CD4-positive, alpha-beta T cell treated with Interleukin-17A for 4 hours (primary cell): ENCODE measurements around the gene CD226.
"Not testable (repeated sequence)": the region's sequence is repeated elsewhere in the genome, so short reads cannot be mapped to it uniquely, and the experiment has no call there.

Source experiments
- DNase-seq: peaks from one replicate; pipeline ENCODE4 v3.0.0-alpha.2; 2020; ENCODE audit warnings: mixed read lengths

CD226 gene

DNA sequence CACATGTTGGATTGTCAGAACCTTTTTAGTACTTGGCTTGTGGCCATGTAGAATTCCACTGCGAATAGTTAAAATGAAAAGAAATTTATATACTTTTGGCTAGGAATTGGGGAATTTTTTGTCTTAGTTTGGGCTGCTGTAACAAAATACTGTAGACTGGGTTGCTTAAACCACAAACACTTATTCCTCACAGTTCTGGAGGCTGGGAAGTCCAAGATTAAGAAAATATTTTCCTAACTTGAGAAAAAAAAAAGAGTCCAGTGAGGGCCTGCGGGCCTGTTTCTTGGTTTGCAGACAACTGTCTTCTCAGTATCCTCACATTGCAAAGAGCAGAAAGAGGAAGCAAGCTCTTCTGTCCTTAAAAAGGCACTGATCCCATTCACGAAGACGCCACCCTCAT is 81.9 kb downstream of the CD226 start:
- DNase-seq: no peak

GRCh38 chr18:69864802-69865201 is 82.9 kb downstream of the CD226 start:
- not testable (repeated sequence) for DNase-seq

GRCh38 chr18:69858897-69859296 is 88.8 kb downstream of the CD226 start:
- DNase-seq: no peak

DNA sequence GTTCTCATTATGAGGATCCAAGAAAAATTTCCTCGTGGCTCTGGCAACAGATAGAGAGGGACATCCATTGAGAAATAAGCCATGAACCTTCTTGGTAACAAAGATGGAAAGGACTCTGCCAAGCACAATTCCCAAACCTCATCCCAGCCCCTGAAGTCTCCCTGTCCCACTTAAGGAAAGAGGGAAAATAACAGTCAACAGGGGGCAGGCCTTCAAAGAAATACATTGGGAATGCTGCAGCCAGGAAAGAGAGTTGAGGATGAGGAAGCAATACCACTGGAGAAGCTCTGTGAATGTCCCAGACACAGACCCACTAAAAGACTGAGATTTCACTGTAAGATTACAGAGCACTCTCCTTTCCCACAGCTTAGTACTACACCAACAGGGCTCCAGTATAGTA is 93.2 kb downstream of the CD226 start:
- DNase-seq: no peak

- DNase-seq: no peak
These were observed 94.6 kb downstream of the CD226 start for GRCh38 chr18:69853051-69853450.

- no peak for DNase-seq
These were observed 101.8 kb downstream of the CD226 start for GRCh38 chr18:69845593-69846506.

DNA sequence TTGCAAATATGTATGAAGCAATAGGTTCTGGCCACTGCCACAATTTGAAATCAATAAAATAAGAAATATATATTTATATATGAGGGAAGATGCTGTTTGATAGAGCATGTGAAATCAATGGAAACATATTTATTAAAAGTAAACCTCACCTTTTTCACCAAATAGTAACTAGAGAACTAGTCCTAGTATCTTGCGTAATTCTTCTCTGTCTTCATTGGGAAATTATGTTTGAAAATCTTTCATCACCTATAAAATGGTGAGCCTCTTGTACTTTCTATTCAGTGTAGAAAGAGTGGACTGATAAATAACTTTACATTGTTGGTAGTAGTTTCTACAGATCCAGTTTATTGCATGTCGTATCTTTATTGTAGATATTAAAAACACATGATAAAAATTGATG is 103.0 kb downstream of the CD226 start:
- DNase-seq: no peak

DNA sequence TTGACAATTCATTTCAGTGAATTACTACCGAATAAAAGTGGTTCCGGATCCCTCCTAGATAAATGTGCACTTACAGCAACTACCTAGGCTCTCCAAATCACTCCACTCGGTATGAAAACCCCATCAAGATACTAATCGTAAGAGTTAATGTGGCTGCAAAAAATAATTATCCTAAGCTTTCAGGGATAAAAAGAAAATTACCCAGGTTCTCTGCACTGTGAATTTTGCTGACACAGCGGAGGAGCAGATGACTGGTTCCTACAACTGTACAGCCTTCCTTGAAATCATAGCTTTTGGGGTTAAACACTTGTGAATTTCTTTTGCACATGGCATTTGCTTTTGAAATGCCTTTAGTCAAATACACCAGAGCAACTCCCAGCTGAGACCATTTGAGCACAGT is 104.7 kb downstream of the CD226 start:
- DNase-seq: no peak

DNA sequence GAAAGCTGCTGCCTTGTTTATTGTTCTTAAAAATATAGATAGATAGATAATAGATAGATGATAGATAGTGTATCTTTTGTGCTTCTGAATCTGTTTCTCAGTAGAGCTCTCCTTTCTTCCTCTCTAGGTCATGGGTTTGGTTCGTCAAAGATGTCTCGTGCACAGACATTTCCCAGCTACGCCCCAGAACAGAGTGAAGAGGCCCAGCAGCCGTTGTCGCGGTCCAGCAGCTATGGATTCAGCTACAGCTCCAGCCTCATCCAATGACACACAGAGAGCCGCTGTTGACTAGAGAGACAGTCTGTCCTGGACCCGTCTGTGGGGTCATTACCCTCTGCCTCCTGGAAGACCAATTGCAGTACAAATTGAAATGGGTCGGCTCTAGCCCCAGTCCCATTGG is 106.6 kb downstream of the CD226 start:
- no peak for DNase-seq

GRCh38 chr18:69840445-69840844 is 107.2 kb downstream of the CD226 start:
- no peak for DNase-seq

DNA sequence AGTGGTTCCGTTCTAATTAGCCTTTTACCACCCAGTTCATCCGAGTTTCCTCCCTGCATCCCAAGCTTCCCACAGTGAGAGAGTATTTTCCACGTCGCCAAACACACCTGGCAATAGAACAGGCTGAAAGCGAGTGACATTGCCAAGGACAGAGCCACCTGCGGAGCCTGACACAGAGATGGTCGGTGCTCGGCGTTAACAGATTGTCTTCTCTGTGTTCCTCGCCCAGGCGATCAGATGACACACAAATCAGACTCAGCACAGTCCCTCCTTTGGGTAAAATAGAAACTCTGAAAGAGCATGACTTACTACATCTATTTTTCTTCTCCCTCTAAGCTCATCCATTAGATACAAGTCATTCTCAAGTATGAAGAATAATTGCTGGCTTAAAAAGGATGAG is 107.7 kb downstream of the CD226 start:
- DNase-seq: no peak

DNA sequence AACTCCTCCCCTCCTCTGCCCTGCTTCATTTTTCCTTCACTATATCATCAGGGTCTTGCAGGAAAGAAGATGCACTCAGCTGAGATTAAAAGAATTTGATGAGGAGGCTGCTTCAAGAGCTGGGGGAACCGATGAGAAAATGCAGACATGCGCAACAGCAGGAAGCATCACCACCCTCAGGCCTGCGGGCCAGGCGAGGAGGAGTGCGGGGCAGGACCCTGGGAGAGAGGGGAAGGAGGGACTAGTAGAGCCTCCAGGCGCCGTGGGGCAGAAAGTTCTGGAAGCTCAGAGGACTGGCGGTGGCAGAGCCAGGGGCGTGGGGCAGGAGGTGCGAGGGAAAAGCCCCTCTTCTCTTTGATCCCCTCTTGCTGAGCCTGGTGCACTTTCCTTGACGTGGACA is 108.2 kb downstream of the CD226 start:
- no peak for DNase-seq

DNA sequence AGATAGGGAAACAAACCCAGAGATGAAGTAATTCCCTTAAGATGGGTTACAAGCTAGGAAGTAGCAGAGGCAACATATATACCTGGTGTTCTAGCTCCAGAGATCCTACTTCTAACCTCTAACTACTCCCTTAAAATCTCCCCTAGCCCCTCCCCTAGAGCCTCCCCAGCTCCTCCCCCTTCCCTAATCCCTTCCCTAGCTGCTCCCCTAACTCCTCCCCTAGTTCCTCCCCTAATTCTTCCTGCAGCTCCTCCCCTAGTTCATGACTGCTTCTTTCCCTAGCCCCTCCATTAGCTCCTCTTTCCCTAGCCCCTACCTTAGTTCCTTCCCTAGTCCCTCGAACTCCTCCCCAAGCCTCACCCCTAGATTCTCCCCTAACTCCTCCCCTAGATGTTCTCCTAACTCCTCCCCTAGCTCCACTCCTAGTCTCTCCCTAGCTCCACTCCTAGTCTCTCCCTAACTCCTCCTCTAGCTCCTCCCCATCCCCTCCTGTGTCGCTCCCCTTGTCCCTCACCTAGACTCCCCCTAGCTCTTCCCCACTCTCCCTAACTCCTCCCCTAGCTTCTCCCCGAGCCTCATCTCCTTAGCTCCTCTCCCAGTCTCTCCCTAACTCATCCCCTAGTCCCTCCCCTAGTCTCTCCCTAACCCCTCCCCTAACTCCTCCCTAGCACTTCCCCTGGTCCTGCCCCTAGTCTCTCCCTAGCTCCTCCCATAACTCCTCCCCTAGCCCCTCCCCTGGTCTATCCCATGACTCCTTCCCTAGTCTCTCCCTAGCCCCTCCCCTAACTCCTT is 108.9 kb downstream of the CD226 start:
- DNase-seq: no peak

DNA sequence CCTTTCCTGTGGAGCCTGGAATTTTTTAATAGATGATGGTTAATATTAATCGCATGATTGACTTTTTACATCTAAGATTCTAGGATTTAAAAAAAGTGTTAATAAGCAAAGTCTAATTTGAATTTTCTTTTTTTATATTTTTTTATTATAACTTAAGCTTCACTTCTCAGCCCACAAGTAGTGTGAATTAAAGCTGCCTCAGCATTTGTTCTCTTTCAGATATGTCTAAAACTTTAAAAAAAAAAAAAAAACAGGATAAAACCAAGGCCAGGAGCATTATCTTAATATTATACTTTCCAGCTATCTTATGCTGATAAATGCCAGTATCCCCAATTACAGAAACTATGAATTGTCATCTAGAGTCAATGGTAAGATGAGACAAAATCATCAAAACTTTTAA is 109.7 kb downstream of the CD226 start:
- DNase-seq: no peak

GRCh38 chr18:69834980-69835379 is 112.7 kb downstream of the CD226 start:
- DNase-seq: not testable (repeated sequence)

DNA sequence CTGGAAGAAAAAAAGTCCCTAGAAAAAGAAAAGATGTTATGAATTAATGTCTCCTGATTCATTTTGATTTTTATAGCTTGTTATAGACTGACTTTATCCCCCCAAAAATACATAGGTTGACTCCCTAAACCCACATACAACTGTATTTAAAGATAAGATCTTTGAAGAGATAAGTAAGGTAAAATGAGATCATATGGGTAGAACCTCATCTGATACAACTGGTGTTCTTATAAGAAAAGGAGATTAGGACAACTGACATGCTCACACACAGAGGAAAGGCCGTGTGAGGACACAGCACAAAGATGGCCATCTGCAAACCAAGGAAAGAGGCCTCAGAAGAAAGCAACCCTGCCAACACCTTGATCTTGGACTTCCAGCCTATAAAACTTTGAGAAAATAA is 117.5 kb downstream of the CD226 start:
- no peak for DNase-seq

- no peak for DNase-seq
These were observed 127.1 kb downstream of the CD226 start for GRCh38 chr18:69820538-69820937.

DNA sequence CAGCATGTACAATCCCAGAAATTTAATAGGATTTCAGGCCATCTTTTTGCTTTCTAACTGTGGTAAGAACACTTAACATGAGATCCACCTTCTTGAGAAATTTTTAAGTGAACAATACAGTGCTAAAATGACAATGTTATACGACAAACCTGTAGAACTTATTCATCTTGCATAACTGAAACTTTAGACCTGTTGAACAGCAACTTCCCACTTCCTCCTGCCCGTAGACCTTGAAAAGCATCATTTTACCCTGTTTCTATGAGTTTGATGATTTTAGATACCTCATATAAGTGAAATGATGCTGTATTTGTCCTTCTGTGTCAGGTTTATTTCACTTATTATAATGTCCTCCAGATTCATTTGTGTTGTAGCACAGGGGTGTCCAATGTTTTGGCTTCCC is 128.2 kb downstream of the CD226 start:
- no peak for DNase-seq

DNA sequence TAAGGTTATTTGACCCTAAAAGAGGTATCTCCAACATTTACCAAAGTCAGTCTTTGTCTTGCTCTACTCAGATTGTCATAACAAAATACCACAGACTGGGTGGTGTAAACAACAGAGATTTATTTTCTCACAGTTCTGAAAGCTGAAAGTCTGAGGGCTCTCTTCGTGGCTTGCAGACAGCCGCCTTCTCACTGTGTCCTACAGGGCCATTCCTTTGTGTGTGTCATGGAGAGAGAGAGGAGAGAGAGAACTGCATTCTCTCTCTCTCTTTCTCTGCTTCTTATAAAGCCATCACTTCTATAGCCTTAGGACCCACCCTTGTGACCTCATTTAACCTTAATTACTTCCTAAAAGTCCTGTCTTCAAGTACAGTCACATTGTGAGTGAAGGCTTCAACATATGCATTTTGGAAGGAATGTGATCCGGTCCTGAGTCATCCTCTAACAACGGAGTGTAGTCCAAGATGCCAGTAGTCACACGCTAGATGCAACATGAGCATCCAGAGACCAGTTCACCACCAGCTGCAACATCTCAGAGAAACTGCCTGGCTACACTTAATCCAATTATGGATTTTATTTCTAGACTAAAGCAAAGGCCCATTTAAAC is 130.2 kb downstream of the CD226 start:
- DNase-seq: no peak

DNA sequence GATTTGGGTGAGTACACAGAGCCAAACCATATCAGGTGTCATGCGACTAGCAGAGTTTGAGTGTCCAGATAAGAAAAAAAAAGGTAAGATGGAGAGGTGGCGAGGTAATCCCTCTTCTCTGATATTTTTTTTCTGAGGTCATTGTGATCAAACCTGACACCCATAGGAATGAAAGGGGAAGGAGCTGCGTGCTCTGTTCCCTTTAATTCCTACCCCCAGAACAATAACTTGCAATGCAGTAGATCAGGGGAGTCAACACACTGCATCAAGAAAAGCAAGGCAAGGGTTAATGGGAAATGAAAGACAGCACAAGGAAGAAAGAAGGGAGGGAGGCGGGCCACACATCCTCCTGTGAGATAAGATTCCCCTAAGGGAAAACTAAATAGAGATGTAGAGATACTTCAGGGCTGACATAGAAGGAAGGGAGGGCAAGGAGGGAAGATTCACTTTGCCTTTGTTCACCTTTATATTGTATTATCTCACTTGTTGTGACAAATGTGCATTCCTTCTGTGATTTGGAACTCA is 132.8 kb downstream of the CD226 start:
- DNase-seq: no peak

- no peak for DNase-seq
These were observed 134.1 kb downstream of the CD226 start for GRCh38 chr18:69813559-69813958.

DNA sequence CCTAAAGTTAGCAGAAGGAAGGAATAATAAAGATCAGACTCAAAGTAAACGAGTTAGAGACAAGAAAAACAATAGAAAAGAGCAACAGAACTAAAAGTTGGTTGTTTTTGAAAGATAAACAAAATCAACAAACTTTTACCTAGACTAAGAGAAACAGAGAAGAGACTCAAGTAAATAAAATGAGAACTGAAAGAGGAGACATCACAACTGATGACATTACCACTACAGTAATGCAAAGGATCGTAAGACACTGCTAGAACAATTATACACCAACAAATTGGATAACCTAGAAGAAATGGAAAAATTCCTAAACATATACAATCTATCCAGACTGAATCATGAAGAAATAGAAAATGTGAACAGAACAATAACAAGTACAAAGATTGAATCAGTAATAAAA is 139.3 kb downstream of the CD226 start:
- no peak for DNase-seq

- no peak for DNase-seq
These were observed 142.7 kb downstream of the CD226 start for GRCh38 chr18:69804776-69805501.
